KOPT-K1 (cell line): ENCODE data around the gene INPP5A.

Experiments
- H3K27ac ChIP-seq: fragments of 200-600 bp; sonication (generic); 2 replicates; pipeline ENCODE4 v1.5.1; 2016; ENCODE audit warnings: antibody characterized with exemption, mild to moderate bottlenecking, low read depth, low read length; ENCODE audit not compliant: poor library complexity, severe bottlenecking
- H3K36me3 ChIP-seq: fragments of 200-600 bp; sonication (generic); 2 replicates; pipeline ENCODE4 v1.5.1; 2017; ENCODE audit warnings: antibody characterized with exemption, mild to moderate bottlenecking, low read length, moderate library complexity; ENCODE audit not compliant: insufficient read depth
- H3K9me3 ChIP-seq: fragments of 200-600 bp; sonication (generic); 2 replicates; pipeline ENCODE4 v1.5.1; 2017; ENCODE audit warnings: antibody characterized with exemption, low read length, mild to moderate bottlenecking; ENCODE audit not compliant: insufficient read depth, poor library complexity, severe bottlenecking

The INPP5A gene

GRCh38 chr10:132659206-132660091 lies 121.9 kb downstream of the INPP5A start:
- Histone ChIP-seq H3K36me3 (peaks cover 12% of the 10 kb centered on the region; the same call in 1 of the 2 replicates), H3K9me3 (no peaks in the 10 kb centered on the region), H3K27ac (no peak overlapping the region)

GRCh38 chr10:132660385-132660784 lies 122.8 kb downstream of the INPP5A start:
- Histone ChIP-seq H3K9me3 (no peaks in the 10 kb centered on the region), H3K36me3 (peaks cover 12% of the 10 kb centered on the region; the same call in 1 of the 2 replicates)

GRCh38 chr10:132662186-132662920 lies 124.8 kb downstream of the INPP5A start:
- H3K9me3 ChIP-seq, result no peaks in the 10 kb centered on the region
- peaks cover 12% of the 10 kb centered on the region; the same call in 1 of the 2 replicates for H3K36me3 ChIP-seq
- no peak overlapping the region for H3K27ac ChIP-seq

More at GRCh38 chr10:132660385-132660784, 122.8 kb downstream of the INPP5A start:
- H3K27ac ChIP-seq, result no peak overlapping the region

- H3K9me3 ChIP-seq, result no peaks in the 10 kb centered on the region
- peaks cover 9% of the 10 kb centered on the region; the same call in 1 of the 2 replicates for H3K36me3 ChIP-seq
- H3K27ac ChIP-seq, result no peak overlapping the region
Measured at GRCh38 chr10:132663666-132664365, 126.2 kb downstream of the INPP5A start.

GRCh38 chr10:132664407-132664806 lies 126.8 kb downstream of the INPP5A start:
- H3K27ac ChIP-seq, result no peak overlapping the region
- peaks cover 3% of the 10 kb centered on the region; the same call in 1 of the 2 replicates for H3K36me3 ChIP-seq
- H3K9me3 ChIP-seq, result no peaks in the 10 kb centered on the region

- no peaks in the 10 kb centered on the region for H3K9me3 ChIP-seq
- H3K36me3 ChIP-seq, result no peaks in the 10 kb centered on the region
- no peak overlapping the region for H3K27ac ChIP-seq
Measured at GRCh38 chr10:132664883-132665282, 127.3 kb downstream of the INPP5A start.

GRCh38 chr10:132665946-132666704 lies 128.5 kb downstream of the INPP5A start:
- no peak overlapping the region for H3K27ac ChIP-seq
- no peaks in the 10 kb centered on the region for H3K9me3 ChIP-seq
- no peaks in the 10 kb centered on the region for H3K36me3 ChIP-seq

- no peak overlapping the region for H3K27ac ChIP-seq
- H3K36me3 ChIP-seq, result no peaks in the 10 kb centered on the region
- no peaks in the 10 kb centered on the region for H3K9me3 ChIP-seq
Measured at GRCh38 chr10:132666705-132667341, 129.2 kb downstream of the INPP5A start.

GRCh38 chr10:132667342-132668047 lies 129.9 kb downstream of the INPP5A start:
- Histone ChIP-seq H3K36me3 (no peaks in the 10 kb centered on the region), H3K27ac (no peak overlapping the region), H3K9me3 (no peaks in the 10 kb centered on the region)

GRCh38 chr10:132668048-132668394 lies 130.4 kb downstream of the INPP5A start:
- Histone ChIP-seq H3K36me3 (no peaks in the 10 kb centered on the region), H3K9me3 (no peaks in the 10 kb centered on the region), H3K27ac (no peak overlapping the region)

- Histone ChIP-seq H3K9me3 (no peaks in the 10 kb centered on the region), H3K27ac (no peak overlapping the region), H3K36me3 (no peaks in the 10 kb centered on the region)
Measured at GRCh38 chr10:132669208-132669861, 131.7 kb downstream of the INPP5A start.

GRCh38 chr10:132670546-132671227 lies 133.1 kb downstream of the INPP5A start:
- Histone ChIP-seq H3K27ac (no peak overlapping the region), H3K36me3 (no peaks in the 10 kb centered on the region), H3K9me3 (no peaks in the 10 kb centered on the region)
